HG03280 (cell line): ENCODE results near the gene SIT1.

Source experiments
- ATAC-seq: cut with Tn5 transposase; IDR thresholded peaks from one replicate; pipeline ENCODE4 v1.9.1; 2021; ENCODE audit warnings: mild to moderate bottlenecking, moderate library complexity; ENCODE audit not compliant: unreplicated experiment

SIT1 gene

DNA sequence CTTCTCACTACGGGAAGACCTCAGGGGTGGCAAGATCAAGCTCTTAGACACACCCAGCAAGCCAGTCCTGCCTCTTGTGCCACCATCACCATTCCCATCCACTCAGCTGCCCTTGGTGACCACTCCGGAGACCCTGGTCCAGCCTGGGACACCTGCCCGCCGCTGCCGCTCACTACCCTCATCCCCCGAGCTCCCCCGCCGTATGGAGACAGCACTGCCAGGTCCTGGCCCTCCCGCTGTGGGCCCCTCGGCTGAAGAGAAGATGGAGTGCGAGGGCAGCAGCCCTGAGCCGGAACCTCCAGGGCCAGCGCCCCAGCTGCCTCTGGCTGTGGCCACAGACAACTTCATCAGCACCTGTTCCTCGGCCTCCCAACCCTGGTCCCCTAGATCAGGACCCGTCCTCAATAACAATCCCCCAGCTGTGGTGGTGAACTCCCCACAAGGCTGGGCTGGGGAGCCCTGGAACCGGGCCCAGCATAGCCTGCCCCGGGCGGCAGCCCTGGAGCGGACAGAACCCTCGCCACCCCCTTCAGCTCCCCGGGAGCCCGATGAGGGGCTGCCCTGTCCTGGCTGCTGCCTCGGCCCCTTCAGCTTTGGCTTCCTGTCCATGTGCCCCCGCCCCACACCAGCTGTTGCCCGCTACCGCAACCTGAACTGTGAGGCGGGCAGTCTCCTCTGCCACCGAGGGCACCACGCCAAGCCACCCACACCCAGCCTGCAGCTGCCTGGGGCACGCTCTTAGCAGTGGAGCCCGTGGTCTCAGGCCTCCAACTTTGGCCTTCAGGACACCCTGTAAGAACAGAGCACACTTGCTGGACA lies 41.5 kb downstream of the SIT1 start:
- no peak for ATAC-seq

DNA sequence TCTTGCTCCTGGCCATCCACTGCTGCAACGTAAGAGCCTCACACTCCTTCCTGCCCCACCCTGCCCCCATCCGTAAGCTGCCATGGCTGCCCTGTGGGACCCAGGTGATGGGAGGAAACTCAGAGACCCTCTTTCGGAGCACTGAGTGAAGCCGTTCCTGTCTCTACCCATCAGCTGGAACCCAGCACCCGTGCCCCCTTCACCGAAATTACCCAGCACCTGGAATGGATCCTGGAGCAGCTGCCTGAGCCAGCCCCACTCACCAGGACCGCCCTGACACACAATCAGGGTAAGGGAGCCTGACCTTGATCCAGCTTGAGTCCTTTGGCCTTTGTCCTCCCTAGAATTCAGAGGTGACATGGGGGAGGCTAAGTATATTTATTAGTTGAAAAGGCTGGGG lies 42.5 kb downstream of the SIT1 start:
- no peak for ATAC-seq

DNA sequence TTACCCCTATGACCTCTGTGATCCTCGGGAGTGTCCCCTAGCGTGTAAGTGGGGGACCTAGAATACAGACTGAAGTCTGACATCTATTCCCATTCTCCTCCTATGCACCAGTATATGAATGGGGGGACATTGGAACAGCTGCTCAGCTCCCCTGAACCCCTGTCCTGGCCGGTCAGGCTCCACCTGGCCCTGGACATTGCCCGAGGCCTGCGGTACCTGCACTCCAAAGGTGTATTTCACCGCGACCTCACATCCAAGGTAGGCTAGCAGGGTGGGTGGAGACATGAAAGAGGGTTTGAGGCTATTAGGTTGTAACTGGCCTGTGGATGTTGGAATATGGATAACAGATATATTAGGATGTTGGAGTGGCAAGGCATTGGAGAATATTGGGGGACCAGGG lies 44.0 kb downstream of the SIT1 start:
- no peak for ATAC-seq

DNA sequence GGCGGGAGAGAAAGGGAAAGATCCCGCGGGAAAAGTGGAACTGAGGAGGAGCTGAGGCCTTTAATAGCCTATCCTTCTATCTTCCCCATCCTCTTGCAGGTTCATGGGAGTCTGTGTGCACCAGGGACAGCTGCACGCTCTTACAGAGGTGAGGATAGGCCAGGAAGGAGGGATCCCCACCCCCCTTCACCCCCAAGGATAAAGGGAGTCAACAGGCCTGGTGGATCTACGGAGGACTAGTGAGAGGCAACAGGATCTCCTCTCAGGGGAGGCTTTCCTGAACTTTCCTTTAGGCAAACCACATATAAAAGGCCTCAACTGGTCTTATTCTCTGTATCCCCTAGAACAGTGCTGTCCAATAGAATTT lies 44.6 kb downstream of the SIT1 start:
- ATAC-seq = no peak

DNA sequence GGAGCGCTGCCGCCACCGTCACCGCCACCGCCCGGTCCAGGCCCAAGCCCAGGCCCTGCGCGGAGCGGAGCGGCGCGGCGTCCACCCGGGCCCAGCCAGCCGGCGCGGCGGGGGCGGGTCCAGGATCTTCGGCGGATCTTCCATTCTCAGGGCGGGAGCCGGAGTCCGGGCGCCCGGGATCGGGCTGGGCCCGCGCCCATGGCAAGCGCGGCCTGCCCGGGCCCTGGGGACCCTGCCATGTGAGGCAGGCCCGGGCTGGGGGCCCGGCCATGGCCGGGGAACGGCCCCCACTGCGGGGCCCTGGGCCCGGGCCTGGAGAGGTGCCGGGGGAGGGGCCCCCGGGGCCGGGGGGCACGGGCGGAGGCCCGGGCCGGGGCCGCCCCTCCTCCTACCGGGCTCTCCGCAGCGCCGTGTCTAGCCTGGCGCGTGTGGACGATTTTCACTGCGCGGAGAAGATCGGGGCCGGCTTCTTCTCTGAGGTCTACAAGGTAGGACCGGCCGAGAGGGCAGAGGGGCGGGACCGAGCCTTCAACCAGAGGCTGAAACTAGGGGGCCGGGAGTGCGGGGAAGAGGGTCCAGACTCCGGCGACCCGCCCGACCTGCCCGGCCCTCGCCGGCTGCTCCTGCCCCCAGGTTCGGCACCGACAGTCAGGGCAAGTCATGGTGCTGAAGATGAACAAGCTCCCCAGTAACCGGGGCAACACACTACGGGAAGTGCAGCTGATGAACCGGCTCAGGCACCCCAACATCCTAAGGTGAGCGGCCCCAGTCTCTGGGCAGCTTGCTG lies 45.2 kb downstream of the SIT1 start:
- peak; percentile 8 for ATAC-seq

DNA sequence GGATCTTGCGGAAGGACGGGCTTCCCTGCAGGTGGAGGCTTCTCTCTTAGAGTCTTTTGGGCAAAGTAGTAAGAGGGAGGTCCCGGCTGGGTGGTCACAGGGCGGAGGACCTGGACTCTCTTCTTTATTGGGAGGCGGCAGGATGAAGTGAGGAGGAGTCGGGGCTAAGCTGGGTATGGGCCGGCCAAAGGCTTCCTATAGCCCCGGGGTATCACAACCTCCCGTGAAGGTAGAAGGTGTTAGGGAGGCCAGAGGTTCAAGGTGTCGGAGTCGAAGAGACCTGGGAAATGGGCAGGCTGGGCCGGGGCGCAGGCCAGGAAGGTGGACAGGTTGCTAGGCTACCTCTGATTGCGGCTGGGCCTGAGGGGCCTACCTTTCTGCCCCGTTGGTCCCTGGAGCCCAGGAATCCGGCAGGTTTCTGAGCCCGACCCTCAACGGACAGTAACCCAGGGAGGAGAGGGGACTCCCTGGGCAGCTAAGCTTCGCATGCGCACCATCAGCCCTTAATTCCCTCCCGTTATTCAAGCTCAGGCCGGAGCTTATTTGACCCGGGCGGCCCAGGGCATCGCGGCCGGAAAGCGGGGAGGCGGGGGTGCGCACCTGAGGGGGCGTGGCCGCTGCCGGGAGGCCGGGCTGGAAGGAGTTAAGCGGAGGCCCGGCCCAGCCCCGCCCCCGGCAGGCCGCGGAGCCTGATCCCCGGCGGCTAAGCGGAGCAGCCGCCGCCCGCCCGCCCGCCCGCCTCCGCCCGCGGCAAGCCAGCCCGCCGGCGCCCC lies 46.0 kb downstream of the SIT1 start, which contains the start of gene TESK1:
Gene TESK1, plus strand, starts transcription at position 685 of the 773 bp plus-strand sequence. CDS start 358 bp downstream, outside the sequence.
- peak; percentile 46 for ATAC-seq

DNA sequence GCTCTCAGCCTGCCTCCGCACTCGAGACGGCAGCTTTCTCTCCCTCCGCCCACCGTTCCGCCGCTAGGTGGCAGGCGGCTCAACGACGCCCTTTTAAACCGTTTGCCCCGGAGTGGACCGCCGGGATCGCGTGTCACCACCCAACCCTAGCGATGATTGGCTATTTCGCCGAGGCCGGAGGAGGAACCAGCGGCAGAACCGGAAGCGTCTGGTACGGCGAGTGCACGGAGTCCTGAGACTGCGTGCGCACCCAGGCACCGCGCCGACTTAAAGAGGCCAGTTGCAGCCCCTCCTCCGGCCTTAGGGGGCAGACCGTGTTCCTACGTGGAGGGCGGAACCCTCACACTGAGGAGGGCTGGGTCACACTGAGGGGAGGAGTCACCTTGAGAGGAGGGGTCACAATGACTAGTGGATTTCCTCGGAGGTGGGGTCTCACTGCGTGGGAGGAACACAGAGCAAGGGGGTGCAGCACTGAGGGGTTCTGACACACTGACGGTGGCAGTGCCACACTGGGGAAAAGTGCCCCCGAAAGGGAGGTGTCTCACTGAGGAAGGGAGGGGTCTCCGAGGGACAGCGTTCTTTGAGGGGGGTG lies 46.6 kb downstream of the SIT1 start:
- ATAC-seq = peak; percentile 84

DNA sequence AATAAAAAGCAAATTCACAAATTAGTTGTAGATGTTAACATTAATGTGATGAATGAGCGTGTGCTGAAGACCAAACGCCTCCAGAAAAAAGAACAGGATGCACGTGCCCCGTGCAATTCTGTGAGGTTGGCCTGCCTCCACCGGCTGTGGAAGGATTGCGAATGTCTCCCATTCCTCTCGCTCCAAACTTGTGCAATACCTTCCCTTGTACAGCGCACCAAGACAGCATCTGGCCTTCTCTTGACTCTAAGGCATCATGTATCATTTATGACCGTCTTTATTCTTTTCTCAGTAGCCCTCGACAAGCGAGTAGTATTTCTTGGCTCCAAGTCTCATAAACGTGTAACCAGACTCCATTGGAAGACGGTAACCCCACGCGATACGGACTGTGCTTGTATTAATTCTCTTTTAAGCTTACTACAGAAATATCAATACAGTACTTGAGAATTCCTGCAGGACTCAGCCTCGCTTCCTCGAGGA lies 47.2 kb downstream of the SIT1 start:
- no peak for ATAC-seq

DNA sequence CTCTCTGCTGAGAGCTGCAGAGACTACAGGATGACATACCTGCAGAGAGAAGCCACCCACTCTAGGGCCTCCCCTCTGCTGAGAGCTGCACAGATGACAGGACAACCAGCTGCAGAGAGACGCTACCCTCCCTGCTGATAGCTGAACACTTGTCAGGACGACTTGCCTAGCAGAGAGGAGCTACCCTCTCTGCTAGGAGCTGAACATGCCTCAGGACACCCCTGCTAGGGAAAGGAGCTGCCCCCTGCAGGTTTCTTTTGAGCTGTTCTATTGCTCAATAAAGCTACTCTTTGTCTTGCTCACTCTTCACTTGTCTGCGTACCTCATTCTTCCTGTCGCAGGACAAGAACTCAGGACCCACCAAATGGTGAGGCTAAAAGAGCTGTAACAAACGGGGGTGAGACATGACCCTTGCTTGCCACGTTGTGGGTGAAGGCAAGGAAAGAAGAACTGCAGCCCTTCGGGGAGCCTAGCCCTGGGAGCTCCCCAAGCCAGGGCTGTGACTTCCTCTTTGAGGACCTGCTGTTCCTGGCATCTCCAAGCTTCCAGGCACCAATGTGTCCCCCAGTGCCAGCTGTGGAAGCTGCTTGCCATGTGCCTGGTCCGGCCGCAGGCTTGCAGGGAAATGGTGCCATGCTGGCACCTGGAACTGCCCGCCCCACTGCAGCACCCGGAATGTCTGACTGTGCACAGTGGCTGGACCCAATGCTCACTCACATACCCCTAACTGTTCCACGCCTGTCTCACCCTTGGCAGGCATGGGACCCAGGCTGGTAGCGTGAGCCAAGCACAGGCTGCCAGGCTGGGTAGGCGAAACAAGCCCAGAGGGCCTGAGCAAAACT lies 50.7 kb downstream of the SIT1 start:
- ATAC-seq = no peak
